GM11168 (cell line): Measurements from ENCODE around the gene CCDC127.

ENCODE experiments used
- in situ Hi-C: fragments of 300-500 bp; cut with MboI; formaldehyde crosslinking; loops from one replicate; pipeline ENCODE4 v1.12.0; 2022; ENCODE audit warnings: low sequenced_read_pairs; ENCODE audit not compliant: unreplicated experiment

CCDC127 gene

DNA sequence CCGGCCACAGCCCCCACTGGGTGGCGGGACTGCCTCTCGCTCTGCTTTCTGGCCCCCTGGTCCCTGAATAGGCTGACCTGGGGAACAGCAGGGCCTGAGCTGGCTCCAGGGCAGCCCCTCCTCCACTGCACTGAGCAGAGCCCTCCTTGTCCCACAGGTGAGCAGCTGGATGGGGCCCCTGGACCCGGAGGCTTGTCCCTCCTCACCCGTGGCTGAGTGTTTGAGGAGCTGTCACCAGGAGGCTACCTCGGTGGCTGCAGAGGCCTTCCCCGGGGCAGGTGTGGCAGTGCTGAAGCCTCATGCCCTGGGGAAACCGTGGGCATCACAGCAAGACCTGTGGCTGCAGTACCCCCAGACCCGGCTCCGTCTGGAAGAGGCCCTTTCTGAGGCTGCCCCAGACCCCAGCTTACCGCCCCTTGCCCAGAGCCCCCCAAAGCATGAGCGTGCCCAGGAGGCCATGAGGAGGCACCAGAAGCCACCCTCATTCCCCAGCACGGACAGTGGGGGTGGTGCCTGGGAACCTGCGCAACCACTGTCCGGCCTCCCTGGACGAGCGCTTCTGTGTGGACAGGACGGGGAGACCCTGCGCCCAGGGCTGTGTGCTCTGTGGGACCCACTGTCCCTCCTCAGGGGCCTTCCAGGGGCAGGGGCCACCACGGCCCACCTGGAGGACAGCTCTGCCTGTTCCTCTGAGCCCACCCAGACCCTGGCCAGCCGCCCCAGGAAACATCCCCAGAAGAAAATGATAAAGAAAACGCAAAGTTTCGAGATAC is 55.2 kb downstream of the CCDC127 start:
- in situ Hi-C loops, result no loop called here

DNA sequence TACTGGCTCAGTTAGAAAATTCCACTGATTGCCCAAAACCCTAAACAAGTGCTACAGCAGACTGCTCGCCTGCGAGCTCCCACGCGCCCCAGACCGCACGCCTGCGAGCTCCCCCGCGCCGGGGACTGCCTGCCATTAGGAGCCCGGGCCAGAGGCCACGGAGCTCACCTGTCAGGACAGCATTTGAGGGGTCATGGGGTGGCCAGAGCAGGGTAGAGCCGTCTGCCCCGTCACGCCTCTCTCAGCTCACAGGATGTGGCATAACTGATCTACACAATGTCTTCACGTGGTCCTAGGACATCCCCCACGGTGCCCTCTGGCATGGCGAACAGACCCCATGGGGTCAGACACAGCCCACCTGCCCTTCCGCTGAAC is 55.8 kb downstream of the CCDC127 start:
- in situ Hi-C loops, result no loop called here

DNA sequence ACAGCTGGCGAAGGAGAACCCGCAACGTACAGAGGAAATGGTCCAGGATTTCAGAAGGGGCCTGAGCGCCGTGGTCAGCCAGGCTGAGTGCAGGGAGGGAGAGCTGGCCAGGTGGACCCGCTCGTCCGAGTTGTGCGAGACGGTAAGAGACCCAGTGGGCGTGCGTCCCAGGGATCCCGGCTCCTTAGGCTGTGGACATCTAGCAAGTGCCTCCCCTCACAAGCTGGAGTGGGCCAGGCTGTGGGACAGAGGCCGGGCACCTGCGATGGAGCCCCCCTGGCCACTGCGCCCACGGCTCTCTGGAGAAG is 56.2 kb downstream of the CCDC127 start:
- in situ Hi-C loops, result no loop called here

DNA sequence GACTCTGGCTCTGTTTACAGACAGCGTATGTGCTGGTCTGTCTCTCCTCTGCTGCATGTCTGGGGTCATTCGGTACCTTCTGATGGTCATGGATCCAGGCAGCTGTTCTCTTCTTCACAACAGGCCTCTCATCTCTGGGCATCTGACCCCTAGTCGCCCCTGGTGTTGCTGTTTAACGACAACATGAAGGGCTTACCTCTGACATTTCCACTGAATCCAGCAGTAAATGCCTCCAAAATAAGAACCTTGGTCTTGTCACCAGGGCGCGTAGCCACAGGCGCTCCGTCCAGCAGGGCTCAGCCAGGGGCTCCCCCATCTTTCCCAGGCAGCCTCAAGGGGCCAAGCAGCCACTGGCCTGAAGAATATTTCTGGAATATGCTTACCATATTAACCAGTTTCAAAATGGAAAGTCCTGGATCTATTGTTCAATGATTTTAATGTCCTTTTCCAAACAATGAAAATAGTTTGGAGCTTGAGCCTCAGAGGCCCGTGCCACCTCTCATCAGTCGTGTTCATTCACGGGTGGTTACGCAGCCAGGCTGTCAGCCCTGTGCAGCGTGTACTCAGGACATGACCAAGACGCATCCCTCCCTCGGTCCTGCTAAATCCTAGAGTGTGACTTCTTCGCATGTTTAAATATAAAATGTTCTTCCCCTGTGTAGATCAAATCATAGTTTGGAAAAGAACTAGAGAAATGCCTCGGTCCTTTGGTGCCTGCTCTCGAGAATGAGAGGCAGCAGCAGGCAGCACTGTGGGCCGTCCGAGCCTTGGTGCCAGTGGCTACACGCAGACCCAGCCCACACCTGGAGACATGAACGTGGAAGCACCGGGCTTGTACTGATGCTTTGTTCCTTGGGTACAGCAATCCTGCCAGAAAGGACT is 56.8 kb downstream of the CCDC127 start:
- in situ Hi-C loops, result no loop called here

DNA sequence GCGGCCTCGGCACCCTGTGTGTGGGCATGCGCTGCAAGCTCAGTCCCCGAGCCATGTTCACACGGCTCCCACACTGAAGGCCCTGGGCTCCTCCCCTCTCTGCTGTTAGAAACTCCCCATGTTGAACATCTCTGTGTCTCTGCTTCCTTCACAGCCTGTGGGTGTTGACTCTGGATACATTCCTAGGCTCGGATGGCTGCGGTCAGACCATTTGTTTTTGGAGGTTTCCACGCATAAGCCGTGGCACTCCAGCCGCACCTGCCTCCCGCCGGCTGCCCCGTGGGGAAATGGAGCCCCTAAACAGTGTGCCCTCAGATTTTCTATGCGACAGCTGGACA is 57.8 kb downstream of the CCDC127 start:
- in situ Hi-C loops, result no loop called here

DNA sequence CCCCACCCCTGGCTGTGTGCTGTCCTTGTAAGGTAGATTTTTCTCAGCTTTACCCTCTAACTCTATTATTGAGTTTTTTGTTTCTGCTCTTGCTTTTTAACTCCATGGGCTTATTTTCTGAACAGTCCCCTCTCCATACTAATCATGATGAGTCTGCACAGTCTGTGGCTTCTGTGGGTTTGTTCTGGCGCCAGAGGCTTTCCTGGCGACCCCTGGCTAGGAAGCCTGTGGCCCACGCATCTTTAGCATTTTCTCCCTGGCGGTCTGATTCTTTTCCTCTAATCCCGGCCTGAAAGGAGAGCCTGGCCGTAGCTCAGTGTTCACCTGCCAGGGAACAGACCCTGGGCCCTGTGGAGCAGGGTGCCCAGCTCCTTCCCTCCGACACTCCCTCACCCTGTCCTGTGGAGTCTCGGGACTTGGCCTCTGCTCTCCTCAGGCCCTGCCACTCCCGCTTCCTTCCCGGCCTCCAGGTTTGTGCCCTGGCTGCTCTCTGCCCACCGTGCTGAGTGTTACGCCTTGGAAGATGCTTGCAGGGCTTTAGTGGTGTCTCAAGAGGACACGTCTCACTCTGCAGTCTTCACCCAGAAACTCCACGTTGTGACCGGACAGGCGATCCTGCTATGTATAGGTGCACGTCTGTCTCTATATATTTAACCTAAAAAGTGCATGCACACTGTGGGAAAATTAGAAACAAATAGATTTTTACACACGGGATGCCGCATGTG is 58.3 kb downstream of the CCDC127 start:
- in situ Hi-C loops, result no loop called here

DNA sequence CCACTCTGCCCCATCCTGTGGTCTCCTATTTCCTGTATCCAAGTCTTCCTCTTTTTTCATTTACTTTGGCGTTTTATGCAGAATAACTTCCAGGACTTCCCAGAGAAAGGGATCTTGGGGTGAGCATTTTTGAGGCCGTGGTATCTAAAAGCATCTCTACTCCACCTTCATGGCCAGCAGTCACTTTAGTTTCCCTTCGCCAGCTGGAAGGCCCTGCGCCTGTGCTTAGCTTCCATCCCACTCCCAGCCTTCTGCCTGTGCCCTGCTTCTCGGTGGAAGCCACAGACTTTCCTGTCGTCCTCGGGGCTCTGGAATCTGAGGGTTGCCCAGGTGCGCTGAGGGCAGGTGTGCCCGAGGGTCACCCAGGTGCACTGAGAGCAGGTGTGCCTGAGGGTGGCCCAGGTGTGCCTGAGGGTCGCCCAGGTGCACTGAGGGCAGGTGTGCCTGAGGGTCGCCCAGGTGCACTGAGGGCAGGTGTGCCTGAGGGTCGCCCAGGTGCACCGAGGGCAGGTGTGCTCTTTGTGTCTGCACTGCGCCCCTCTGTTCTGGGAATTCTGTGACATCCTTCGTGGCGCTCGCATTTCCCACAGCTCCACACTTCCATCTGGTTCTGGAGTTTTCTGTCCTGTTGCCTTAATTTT is 59.0 kb downstream of the CCDC127 start:
- in situ Hi-C loops, result no loop called here

DNA sequence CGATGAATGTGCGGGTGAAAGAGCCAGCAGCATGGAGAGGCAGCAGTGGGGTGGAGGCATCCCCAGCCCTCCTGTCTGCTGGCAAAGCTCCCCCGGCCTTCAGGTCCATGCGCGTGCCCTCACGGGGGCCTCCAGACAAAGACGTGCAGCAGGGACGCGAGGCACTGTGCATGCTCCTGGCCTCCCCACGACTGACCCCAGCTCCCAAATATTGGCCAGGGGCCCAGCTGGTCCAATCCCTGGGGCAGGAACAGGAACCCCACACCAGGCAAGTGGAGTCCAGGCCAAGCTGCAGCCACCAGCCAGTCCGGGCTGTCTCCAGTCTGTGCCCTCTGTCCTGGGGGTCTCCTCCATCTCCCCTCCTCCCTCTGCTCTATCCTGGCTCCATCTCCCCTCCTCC is 60.2 kb downstream of the CCDC127 start:
- in situ Hi-C loops, result no loop called here

DNA sequence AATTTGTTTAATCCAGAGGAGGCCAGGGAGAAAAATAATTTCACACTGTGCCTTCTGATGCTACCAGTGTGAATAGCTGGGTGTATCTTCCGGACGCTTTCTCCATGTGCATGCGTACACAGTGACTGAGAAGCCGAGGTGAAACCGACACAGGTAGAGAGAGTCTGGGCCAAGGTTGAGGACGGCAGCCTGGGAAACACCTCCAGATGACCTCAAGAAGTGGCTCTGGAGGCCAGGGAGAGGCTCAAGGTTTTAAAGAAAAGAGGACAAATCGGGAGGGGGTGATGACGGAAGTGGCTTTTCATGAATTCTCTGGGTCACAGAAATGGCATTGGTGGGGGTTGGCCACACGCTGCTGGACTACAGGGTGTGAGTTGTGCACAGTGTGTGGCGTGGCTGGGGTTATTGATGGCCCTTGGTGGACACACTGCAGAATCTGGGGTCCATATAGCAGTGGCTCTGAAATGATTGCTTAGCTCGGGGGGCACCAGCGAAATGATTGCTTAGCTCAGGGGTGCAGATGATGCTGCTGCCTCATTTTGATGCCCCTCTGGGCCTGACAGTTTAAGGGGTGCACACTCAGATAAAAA is 60.7 kb downstream of the CCDC127 start:
- in situ Hi-C loops, result no loop called here

- in situ Hi-C loops, result no loop called here
Observed at GRCh38 chr5:156411-157072, 61.4 kb downstream of the CCDC127 start.

DNA sequence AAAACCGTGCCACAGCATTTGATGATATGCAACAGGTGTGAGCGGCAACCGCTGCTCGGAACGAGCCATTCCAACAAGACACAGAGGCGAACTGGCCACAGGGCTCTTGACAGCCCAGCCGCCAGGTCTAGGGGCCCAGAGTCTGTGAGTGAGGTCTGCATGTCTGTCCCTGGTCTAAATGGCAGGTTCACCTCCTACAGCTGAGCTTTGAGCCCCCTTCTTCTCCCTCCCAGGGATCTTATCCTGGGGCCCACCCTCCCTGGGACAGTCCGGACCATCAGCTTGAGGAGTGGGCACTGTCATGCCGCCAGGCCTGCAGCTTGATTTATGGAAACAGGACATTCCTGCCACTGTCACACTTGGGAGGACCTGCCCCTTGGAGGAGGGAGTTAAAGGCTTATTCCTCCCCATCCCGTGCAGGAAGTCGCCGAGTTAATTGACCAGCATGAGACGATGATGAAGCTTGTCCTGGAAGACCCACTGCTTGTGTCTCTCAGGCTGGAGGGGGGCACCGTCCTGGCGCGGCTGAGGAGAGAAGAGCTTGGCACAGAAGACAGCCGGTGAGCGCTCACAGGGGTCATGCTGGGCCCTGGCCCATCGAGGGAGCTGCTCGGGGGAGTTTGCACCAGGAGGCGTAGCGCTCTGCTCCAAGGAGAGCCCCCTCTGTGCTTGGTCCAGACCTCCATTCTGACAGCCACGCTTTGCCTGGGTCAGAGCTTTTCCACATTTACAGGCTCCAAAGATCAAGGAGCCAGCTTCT is 62.1 kb downstream of the CCDC127 start:
- in situ Hi-C loops, result no loop called here

GRCh38 chr5:154826-155225 is 63.1 kb downstream of the CCDC127 start:
- in situ Hi-C loops, result no loop called here

- in situ Hi-C loops, result no loop called here
Observed at GRCh38 chr5:154236-154635, 63.7 kb downstream of the CCDC127 start.

DNA sequence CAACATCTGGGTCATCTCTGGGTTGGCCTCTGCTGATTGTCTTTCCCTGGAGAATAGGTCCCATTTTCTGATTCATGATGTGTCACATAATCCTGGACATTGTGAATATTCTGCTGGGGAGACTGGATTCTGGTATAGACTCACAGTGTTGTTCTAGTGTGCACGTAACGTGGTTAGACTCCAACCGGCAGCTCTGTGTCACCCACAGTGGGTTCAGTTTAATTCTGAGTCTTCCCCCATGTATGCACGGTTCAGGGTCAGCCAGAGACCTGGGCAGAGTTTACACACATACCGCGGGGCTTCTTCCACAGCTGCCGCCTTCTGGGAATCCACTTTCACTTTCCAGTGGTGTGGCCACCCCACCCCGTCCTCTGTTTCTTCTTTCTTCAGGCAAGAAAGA is 64.7 kb downstream of the CCDC127 start:
- in situ Hi-C loops, result no loop called here

- in situ Hi-C loops, result no loop called here
Observed at GRCh38 chr5:152077-152476, 65.9 kb downstream of the CCDC127 start.

DNA sequence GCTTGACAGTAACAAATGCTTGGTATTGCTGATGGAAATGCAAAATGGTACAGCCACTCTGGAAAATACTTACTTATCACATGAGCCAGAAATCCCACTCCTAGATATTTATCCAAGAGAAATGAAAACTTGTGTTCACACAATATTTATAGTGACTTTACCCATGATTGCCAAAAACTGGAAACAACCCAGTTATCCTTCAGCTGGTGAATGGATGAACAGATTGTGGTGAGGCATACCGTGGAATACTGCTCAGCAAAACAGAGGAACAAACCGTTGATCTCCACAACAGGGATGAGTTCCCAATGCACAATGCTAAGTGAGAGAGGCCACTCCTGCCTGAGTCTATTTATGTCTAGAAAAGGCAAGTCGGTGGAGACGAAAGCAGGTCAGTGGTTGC is 67.2 kb downstream of the CCDC127 start:
- in situ Hi-C loops, result no loop called here

DNA sequence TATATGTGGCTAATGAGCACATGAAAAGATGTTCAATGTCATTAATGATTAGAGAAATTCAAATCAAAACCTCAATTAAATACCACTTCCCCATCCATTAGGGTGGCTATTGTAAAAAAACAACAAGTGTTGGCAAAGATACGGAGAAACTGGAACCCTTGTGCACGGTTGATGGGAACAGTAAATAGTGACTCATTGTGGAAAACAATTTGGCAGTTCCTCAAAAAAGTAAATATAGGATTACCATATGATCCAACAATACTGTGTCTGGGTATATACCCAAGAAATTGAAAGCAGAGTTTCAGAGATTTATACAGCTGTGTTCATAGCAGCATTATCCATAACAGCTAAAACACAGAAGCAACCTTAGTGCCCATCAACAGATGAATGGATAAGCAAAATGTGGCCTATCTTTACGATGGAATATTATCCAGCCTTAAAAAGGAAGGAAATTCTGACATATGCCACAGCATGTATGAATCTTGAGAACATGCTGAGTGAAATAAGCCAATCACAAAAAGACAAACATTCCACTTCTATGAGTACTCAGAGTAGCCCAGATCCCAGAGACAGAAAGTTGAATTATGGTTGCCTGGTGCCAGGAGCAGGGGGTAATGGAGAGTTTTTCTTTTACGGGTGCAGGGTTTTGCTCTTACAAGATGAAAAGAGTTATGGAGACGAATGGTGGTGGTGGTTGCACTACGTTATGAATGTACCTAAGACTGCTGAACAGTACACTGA is 68.0 kb downstream of the CCDC127 start:
- in situ Hi-C loops, result no loop called here

DNA sequence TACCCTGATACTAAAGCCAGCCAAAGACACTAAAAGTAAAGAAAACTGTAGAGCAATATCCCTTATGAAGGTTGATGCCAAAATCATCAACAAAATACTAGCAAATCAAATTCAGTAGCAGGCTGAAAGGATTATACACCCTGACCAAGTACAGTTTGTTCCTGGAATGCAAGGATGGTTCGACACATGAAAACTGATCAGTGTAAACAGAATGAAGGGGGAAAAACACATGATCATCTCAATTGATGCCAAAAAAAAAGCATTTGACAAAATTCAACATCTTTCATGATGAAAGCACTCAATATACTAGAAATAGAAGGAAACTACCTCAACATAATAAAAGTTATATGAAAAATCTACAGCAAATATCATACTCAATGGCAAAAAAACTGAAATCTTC is 70.2 kb downstream of the CCDC127 start:
- in situ Hi-C loops, result no loop called here
